HEK293T (cell line): ENCODE data around the gene GPR62.

Experiments used
- BHLHE40 ChIP-seq: fragments of 450-650 bp; IDR thresholded peaks from 2 replicates; pipeline ENCODE4 v1.6.1; 2016; ENCODE audit warnings: mild to moderate bottlenecking, moderate library complexity, borderline replicate concordance
- CTBP1 ChIP-seq: fragments of 450-650 bp; IDR thresholded peaks from 2 replicates; pipeline ENCODE4 v1.6.1; 2016; ENCODE audit warnings: borderline replicate concordance
- ELF4 ChIP-seq: fragments of 450-650 bp; IDR thresholded peaks from 2 replicates; pipeline ENCODE4 v1.6.1; 2017; ENCODE audit warnings: antibody characterized with exemption
- FOXA1 ChIP-seq: fragments of 450-650 bp; IDR thresholded peaks from 2 replicates; pipeline ENCODE4 v1.6.1; 2016; ENCODE audit warnings: mild to moderate bottlenecking
- FOXK2 ChIP-seq: fragments of 450-650 bp; IDR thresholded peaks from 2 replicates; pipeline ENCODE4 v1.6.1; 2016; ENCODE audit warnings: mild to moderate bottlenecking
- FOXM1 ChIP-seq: fragments of 450-650 bp; IDR thresholded peaks from 2 replicates; pipeline ENCODE4 v1.6.1; 2017; ENCODE audit warnings: mild to moderate bottlenecking, borderline replicate concordance
- HDGF ChIP-seq: fragments of 450-650 bp; IDR thresholded peaks from 2 replicates; pipeline ENCODE4 v1.6.1; 2017; ENCODE audit warnings: antibody characterized with exemption, borderline replicate concordance
- L3MBTL2 ChIP-seq: fragments of 450-650 bp; conservative IDR thresholded peaks from 2 replicates; pipeline ENCODE4 v1.6.1; 2016; ENCODE audit warnings: mild to moderate bottlenecking
- NFRKB ChIP-seq: fragments of 450-650 bp; IDR thresholded peaks from 2 replicates; pipeline ENCODE4 v1.6.1; 2016; ENCODE audit warnings: mild to moderate bottlenecking, moderate library complexity
- PKNOX1 ChIP-seq: fragments of 450-650 bp; IDR thresholded peaks from 2 replicates; pipeline ENCODE4 v1.6.1; 2016
- SP1 ChIP-seq: fragments of 450-650 bp; IDR thresholded peaks from 2 replicates; pipeline ENCODE4 v1.6.1; 2017
- SUZ12 ChIP-seq: fragments of 450-650 bp; IDR thresholded peaks from 2 replicates; pipeline ENCODE4 v1.6.1; 2016; ENCODE audit warnings: mild to moderate bottlenecking

GRCh38 chr3:51944451-51945021 is 10.6 kb upstream of the GPR62 start:
- TF ChIP-seq FOXM1 (no peak), BHLHE40 (no peak), CTBP1 (no peak), SP1 (no peak), L3MBTL2 (no peak), PKNOX1 (no peak), ELF4 (no peak), HDGF (no peak), FOXA1 (no peak), SUZ12 (no peak), FOXK2 (no peak), NFRKB (no peak)
